Upper lobe of right lung (tissue), 1 donor: ENCODE data around the gene KDM3A. TPM values are rescaled to one million over a fixed set of nuclear protein-coding genes. Genes with fewer than 3 reads are reported as not detected.

Source experiments
- ATAC-seq: fragments of 200-7000 bp; cut with Tn5 transposase; one replicate; pipeline ENCODE4 v1.9.1; 2020; ENCODE audit warnings: mild to moderate bottlenecking, moderate library complexity
- DNase-seq: peaks from one replicate; pipeline ENCODE4 v3.0.0-alpha.2; 2020
- H3K27ac ChIP-seq: fragments of 200-600 bp; one replicate; pipeline ENCODE4 v1.8.0; 2022
- H3K27me3 ChIP-seq: fragments of 200-600 bp; one replicate; pipeline ENCODE4 v1.8.0; 2022; ENCODE audit warnings: mild to moderate bottlenecking
- H3K36me3 ChIP-seq: fragments of 200-600 bp; one replicate; pipeline ENCODE4 v1.8.0; 2022
- H3K4me1 ChIP-seq: fragments of 200-600 bp; one replicate; pipeline ENCODE4 v1.8.0; 2022
- H3K4me3 ChIP-seq: fragments of 200-600 bp; one replicate; pipeline ENCODE4 v1.8.0; 2022; ENCODE audit warnings: mild to moderate bottlenecking
- H3K9me3 ChIP-seq: fragments of 200-600 bp; one replicate; pipeline ENCODE4 v1.8.0; 2022
- CTCF ChIP-seq: fragments of 200-600 bp; IDR thresholded peaks from one replicate; pipeline ENCODE4 v1.8.0; 2022; ENCODE audit warnings: antibody characterized with exemption
- intact Hi-C: fragments of 100-400 bp; cut with DNase I; formaldehyde crosslinking; loops from one replicate; pipeline ENCODE4 v1.11.0; 2022
- total RNA-seq: library from RNA; stranded (reverse); fragmentation: NEBNext Ultra II Directional; extraction: Animal tissue kit (Norgen Biotek cat#: 25700); gene quantifications from one replicate; pipeline ENCODE4 v1.2.1, GENCODE V29; 2021
- donor health status: DM: no; HTN: yes; CAD: no; lungs with severe emphysema.

Gene KDM3A
- total RNA-seq, 1 donor from 2014 or later: 49.1 TPM

GRCh38 chr2:86420913-86421312 lies 20.3 kb upstream of the KDM3A start:
- no peaks in the 10 kb centered on the region for H3K36me3 ChIP-seq
- H3K4me1 ChIP-seq: no peaks in the 10 kb centered on the region
- H3K27me3 ChIP-seq: peaks cover 7% of the 10 kb centered on the region
- no peak overlapping the region for H3K27ac ChIP-seq
- intact Hi-C loops: no loop called here
- H3K4me3 ChIP-seq: no peak overlapping the region
- no peaks in the 10 kb centered on the region for H3K9me3 ChIP-seq
- no peak for TF ChIP-seq CTCF
- ATAC-seq (no peak), DNase-seq (no peak)

- intact Hi-C loops: no loop called here
- Histone ChIP-seq H3K36me3 (no peaks in the 10 kb centered on the region), H3K9me3 (no peaks in the 10 kb centered on the region), H3K4me3 (no peak overlapping the region), H3K27ac (no peak overlapping the region), H3K4me1 (no peaks in the 10 kb centered on the region), H3K27me3 (peaks cover 7% of the 10 kb centered on the region)
- ATAC-seq (no peak), DNase-seq (no peak)
- TF ChIP-seq CTCF: no peak
Measured at GRCh38 chr2:86426271-86426670, 14.9 kb upstream of the KDM3A start.

GRCh38 chr2:86429335-86429734 lies 11.8 kb upstream of the KDM3A start:
- no peak for TF ChIP-seq CTCF

GRCh38 chr2:86430368-86430767 lies 10.8 kb upstream of the KDM3A start:
- H3K9me3 ChIP-seq: no peaks in the 10 kb centered on the region
- intact Hi-C loops: no loop called here
- DNase-seq: no peak
- H3K4me3 ChIP-seq: no peak overlapping the region
- no peak for ATAC-seq
- no peak overlapping the region for H3K27ac ChIP-seq
- no peak for TF ChIP-seq CTCF
- H3K36me3 ChIP-seq: no peaks in the 10 kb centered on the region
- no peaks in the 10 kb centered on the region for H3K4me1 ChIP-seq
- H3K27me3 ChIP-seq: no peaks in the 10 kb centered on the region

More at GRCh38 chr2:86429335-86429734, 11.8 kb upstream of the KDM3A start:
- intact Hi-C loops: no loop called here
- DNase-seq (no peak), ATAC-seq (no peak)
- H3K27ac ChIP-seq: no peak overlapping the region
- H3K27me3 ChIP-seq: no peaks in the 10 kb centered on the region
- no peaks in the 10 kb centered on the region for H3K9me3 ChIP-seq
- H3K36me3 ChIP-seq: no peaks in the 10 kb centered on the region
- H3K4me1 ChIP-seq: no peaks in the 10 kb centered on the region
- no peak overlapping the region for H3K4me3 ChIP-seq

GRCh38 chr2:86433137-86433536 lies 8.0 kb upstream of the KDM3A start:
- DNase-seq (no peak), ATAC-seq (peak; percentile 48)
- Histone ChIP-seq H3K4me3 (no peak overlapping the region), H3K36me3 (no peaks in the 10 kb centered on the region), H3K27me3 (no peaks in the 10 kb centered on the region), H3K27ac (no peak overlapping the region), H3K9me3 (no peaks in the 10 kb centered on the region), H3K4me1 (no peaks in the 10 kb centered on the region)
- intact Hi-C loops: no loop called here
- TF ChIP-seq CTCF: no peak

GRCh38 chr2:86434290-86434689 lies 6.9 kb upstream of the KDM3A start:
- ATAC-seq: no peak

More at GRCh38 chr2:86434290-86434689, 6.9 kb upstream of the KDM3A start:
- Histone ChIP-seq H3K4me1 (no peaks in the 10 kb centered on the region), H3K4me3 (no peak overlapping the region), H3K36me3 (no peaks in the 10 kb centered on the region), H3K27me3 (no peaks in the 10 kb centered on the region), H3K9me3 (no peaks in the 10 kb centered on the region), H3K27ac (no peak overlapping the region)
- no peak for DNase-seq
- intact Hi-C loops: no loop called here
- no peak for TF ChIP-seq CTCF
